IMR-90 (cell line): ENCODE measurements around the gene HAO2.

ENCODE experiments used
- CEBPB ChIP-seq: IDR thresholded peaks from 2 replicates; pipeline ENCODE4 v1.6.1; 2012; ENCODE audit warnings: low read depth, low read length, improper control_type of control experiment
- CTCF ChIP-seq: conservative IDR thresholded peaks from 2 replicates; pipeline ENCODE4 v1.5.1; 2012; ENCODE audit warnings: mild to moderate bottlenecking, low read depth, low read length, improper control_type of control experiment
- ELK1 ChIP-seq: fragments of 150-350 bp; IDR thresholded peaks from 2 replicates; pipeline ENCODE4 v1.6.1; 2016; ENCODE audit warnings: low read depth, mild to moderate bottlenecking, low read length, moderate library complexity, borderline replicate concordance
- MAZ ChIP-seq: IDR thresholded peaks from 2 replicates; pipeline ENCODE4 v1.6.1; 2012; ENCODE audit warnings: low read depth, mild to moderate bottlenecking, low read length, improper control_type of control experiment, moderate library complexity, borderline replicate concordance
- MXI1 ChIP-seq: IDR thresholded peaks from 2 replicates; pipeline ENCODE4 v1.6.1; 2012; ENCODE audit warnings: low read depth, mild to moderate bottlenecking, low read length, moderate library complexity, borderline replicate concordance
- NFE2L2 ChIP-seq: fragments of 150-350 bp; IDR thresholded peaks from 2 replicates; pipeline ENCODE4 v1.6.1; 2016; ENCODE audit warnings: low read depth, mild to moderate bottlenecking, low read length
- POLR2A ChIP-seq: IDR thresholded peaks from 2 replicates; pipeline ENCODE4 v1.6.1; 2012; ENCODE audit warnings: mild to moderate bottlenecking, low read depth, low read length
- RAD21 ChIP-seq: IDR thresholded peaks from 2 replicates; pipeline ENCODE4 v1.6.1; 2012; ENCODE audit warnings: low read length, improper control_type of control experiment
- RCOR1 ChIP-seq: IDR thresholded peaks from 2 replicates; pipeline ENCODE4 v1.6.1; 2012; ENCODE audit warnings: mild to moderate bottlenecking, low read length, improper control_type of control experiment; ENCODE audit not compliant: insufficient replicate concordance
- USF2 ChIP-seq: fragments of 150-350 bp; IDR thresholded peaks from 2 replicates; pipeline ENCODE4 v1.6.1; 2017; ENCODE audit warnings: mild to moderate bottlenecking, antibody characterized with exemption, low read length, low read depth

GRCh38 chr1:119327094-119327449 is 41.5 kb upstream of the HAO2 start:
- no peak for TF ChIP-seq RAD21
- no peak for TF ChIP-seq CTCF
- TF ChIP-seq CEBPB, result no peak
- TF ChIP-seq POLR2A, result no peak
- TF ChIP-seq RCOR1, result no peak
- no peak for TF ChIP-seq USF2
- TF ChIP-seq MXI1, result no peak
- TF ChIP-seq MAZ, result no peak
- TF ChIP-seq ELK1, result no peak
- no peak for TF ChIP-seq NFE2L2
